K562 (cell line): ENCODE measurements around the gene ENOSF1. TPM values are rescaled to one million over a fixed set of nuclear protein-coding genes. Genes with fewer than 3 reads are reported as not detected.

Experiments used
- ATAC-seq: fragments of 200-7000 bp; cut with Tn5 transposase; 3 replicates; pipeline ENCODE4 v1.9.1; 2020; ENCODE audit warnings: moderate library complexity
- BruUV-seq: library from RNA; stranded (reverse); fragments of 400-500 nt; replicated peaks from 2 replicates; lab custom pipeline; 2021; lab: Mats Ljungman, UMichigan
- CTCF ChIA-PET: fragments of 300-600 bp; formaldehyde crosslinking; extraction: SDS; loops from one replicate; lab custom pipeline; 2021; ENCODE audit warnings: low intra/inter-chr PET ratio; lab: Yijun Ruan, JAX
- POLR2A ChIA-PET: fragments of 300-600, 350-650 bp; sonication (Branson Sonifier 250); formaldehyde crosslinking; extraction: SDS; loops from one replicate; lab custom pipeline; 2021; ENCODE audit warnings: antibody characterized with exemption, inconsistent platforms; lab: Yijun Ruan, JAX
- DNase-seq, 4 experiments: peaks; one replicate each; pipeline versions ENCODE4 v3.0.0 to v3.0.0-alpha.2; 2011 to 2018; ENCODE audit warnings: low spot score in 3 of 4, mixed read lengths in 3 of 4; ENCODE audit errors: extremely low read depth in 1 of 4
- FAIRE-seq: peaks from 2 replicates; lab custom pipeline; 2011; peaks lifted over from hg19 to GRCh38; lab: Jason Lieb, UNC
- H2AFZ ChIP-seq: 2 replicates; pipeline ENCODE4 v1.6.0; 2011; ENCODE audit warnings: low read depth, low read length, control low read depth, inconsistent platforms
- H3K27ac ChIP-seq: fragments of 200-600 bp; 3 replicates; pipeline ENCODE4 v1.8.0; 2011; ENCODE audit warnings: low read depth, mild to moderate bottlenecking, control low read depth, inconsistent platforms, low read length, moderate library complexity, mixed read lengths; ENCODE audit errors: extremely low read depth
- H3K27me3 ChIP-seq, 2 experiments: fragments of 300-600 bp in 1 of 2; 2 replicates in 1 of 2; 3 replicates in 1 of 2; pipeline versions ENCODE4 v1.6.0 to v1.8.0; 2011; ENCODE audit warnings: inconsistent platforms in 2 of 2, low read length in 2 of 2, mild to moderate bottlenecking in 1 of 2, mixed read lengths in 1 of 2, moderate library complexity in 1 of 2; ENCODE audit not compliant: control insufficient read depth in 2 of 2, insufficient read depth in 2 of 2
- H3K36me3 ChIP-seq: fragments of 300-600 bp; 3 replicates; pipeline ENCODE4 v1.8.0; 2011; ENCODE audit warnings: mild to moderate bottlenecking, low read length, inconsistent platforms; ENCODE audit not compliant: control insufficient read depth, insufficient read depth
- H3K4me1 ChIP-seq, 2 experiments: fragments of 200-600 bp in 1 of 2; replicated peaks in 1 of 2; 2 replicates in 1 of 2; 3 replicates in 1 of 2; pipeline versions ENCODE4 v1.5.1 to v1.8.0; 2011; ENCODE audit warnings: inconsistent platforms in 2 of 2, low read length in 2 of 2, mild to moderate bottlenecking in 1 of 2, mixed read lengths in 1 of 2, moderate library complexity in 1 of 2; ENCODE audit not compliant: control insufficient read depth in 2 of 2, insufficient read depth in 2 of 2
- H3K4me2 ChIP-seq: 2 replicates; pipeline ENCODE4 v1.6.1; 2011; ENCODE audit warnings: low read length, control low read depth, inconsistent platforms, mixed read lengths; ENCODE audit not compliant: insufficient read depth
- H3K4me3 ChIP-seq: fragments of 200-600 bp; sonication (generic), shearing (Covaris generic); 2 replicates; pipeline ENCODE4 v1.5.1; 2016; ENCODE audit warnings: control low read depth, inconsistent platforms
- H3K79me2 ChIP-seq: fragments of 200-600 bp; 3 replicates; pipeline ENCODE4 v1.8.0; 2011; ENCODE audit warnings: low read length, inconsistent platforms; ENCODE audit not compliant: control insufficient read depth, insufficient read depth
- H3K9ac ChIP-seq, 2 experiments: 2 replicates each; pipeline versions ENCODE4 v1.6.0 to v1.6.1; 2011; ENCODE audit warnings: low read depth in 2 of 2, low read length in 2 of 2, control low read depth in 1 of 2, inconsistent platforms in 1 of 2, mild to moderate bottlenecking in 1 of 2, mixed read lengths in 1 of 2; ENCODE audit not compliant: insufficient read depth in 1 of 2
- H3K9me1 ChIP-seq: one replicate; pipeline ENCODE4 v1.6.0; 2011; ENCODE audit warnings: inconsistent platforms, mild to moderate bottlenecking, low read length, moderate library complexity; ENCODE audit not compliant: control insufficient read depth, insufficient read depth
- H3K9me3 ChIP-seq: replicated peaks from 2 replicates; pipeline ENCODE4 v1.5.1; 2011; ENCODE audit warnings: low read depth, low read length, inconsistent platforms; ENCODE audit not compliant: control insufficient read depth, insufficient read depth
- H4K20me1 ChIP-seq: replicated peaks from 2 replicates; pipeline ENCODE4 v1.6.1; 2011; ENCODE audit warnings: low read length, inconsistent platforms, mixed read lengths; ENCODE audit not compliant: control insufficient read depth, insufficient read depth
- ARID2 ChIP-seq: fragments of 450-650 bp; IDR thresholded peaks from 2 replicates; pipeline ENCODE4 v1.6.1; 2017; ENCODE audit warnings: antibody characterized with exemption, mild to moderate bottlenecking
- BCOR ChIP-seq: fragments of 450-650 bp; IDR thresholded peaks from 2 replicates; pipeline ENCODE4 v1.6.1; 2016
- CC2D1A ChIP-seq: fragments of 450-650 bp; IDR thresholded peaks from 2 replicates; pipeline ENCODE4 v1.6.1; 2017; ENCODE audit warnings: mild to moderate bottlenecking
- KDM2B ChIP-seq: fragments of 250-450 bp; sonication (Bioruptor Pico); IDR thresholded peaks from 2 replicates; pipeline ENCODE4 v1.8.0; 2021; ENCODE audit warnings: mild to moderate bottlenecking, moderate library complexity
- L3MBTL2 ChIP-seq: fragments of 450-650 bp; IDR thresholded peaks from 2 replicates; pipeline ENCODE4 v1.6.1; 2016; ENCODE audit warnings: mild to moderate bottlenecking, moderate library complexity
- NEUROD1 ChIP-seq: fragments of 150-350 bp; IDR thresholded peaks from 2 replicates; pipeline ENCODE4 v1.6.1; 2014; ENCODE audit warnings: borderline replicate concordance, low read length, low read depth; ENCODE audit not compliant: partially characterized antibody
- WGBS: fragments of 100-300 bp; shearing (Covaris generic); methylation state at CpG from one replicate; pipeline ENCODE4 v1.1.6; 2016; ENCODE audit warnings: low coverage, mixed read lengths; ENCODE audit not compliant: insufficient coverage; ENCODE audit errors: missing lambda C conversion rate; 5-methylcytosine and 5-hydroxymethylcytosine counted together
- in situ Hi-C: fragments of 300-500 bp; cut with MboI; formaldehyde crosslinking; loops from 4 replicates; pipeline ENCODE4 v1.15.0; 2018; ENCODE audit warnings: inconsistent platforms, mixed read lengths
- intact Hi-C: fragments of 100-400 bp; cut with micrococcal nuclease; formaldehyde crosslinking; loops from 2 replicates; pipeline ENCODE4 v1.14.2; 2022
- polyA plus RNA-seq, 8 experiments: library from polyadenylated mRNA; depleted of rRNA in 4 of 8; stranded (reverse) in 5 of 8; unstranded in 3 of 8; fragments of >200 nt; fragmentation: Nextera tagmentation in 2 of 8; fragmentation: Illumina TruSeq in 1 of 8; extraction: Ambion mirVana in 2 of 8; extraction: Trizol in 1 of 8; gene quantifications; 2 replicates each; pipeline versions ENCODE4 v1.2.1 to v1.2.3, GENCODE V29; 2011 to 2014; ENCODE audit warnings: inconsistent platforms in 1 of 8, missing spikeins in 1 of 8
- total RNA-seq, 7 experiments: library from RNA; depleted of rRNA in 6 of 7; stranded (reverse); fragments of >200 nt in 6 of 7; fragmentation: Illumina TruSeq in 2 of 7; extraction: Trizol in 2 of 7; gene quantifications; 2 replicates each; pipeline versions ENCODE4 v1.2.1 to v1.2.3, GENCODE V29; 2011 to 2021; ENCODE audit warnings: low replicate concordance in 1 of 7

Gene ENOSF1
- total and polyA plus RNA-seq, 9 of the 15 experiments (the other 6 are each of a cell fraction or from before 2014, with no cell fraction given), result 15.5 to 66.4 (median 46.5) TPM

- Histone ChIP-seq H3K4me1 (peaks cover 3 to 12% of the 10 kb centered on the region in 2 experiments; a peak in 4 of 5 replicates), H2AFZ (no peak overlapping the region), H3K9me3 (peaks cover 2% of the 10 kb centered on the region; the same call in 1 of the 2 replicates), H3K4me2 (no peak overlapping the region), H3K79me2 (no peaks in the 10 kb centered on the region), H3K9me1 (no peaks in the 10 kb centered on the region), H3K27me3 (peaks cover 0 to 3% of the 10 kb centered on the region in 2 experiments; a peak in 1 of 5 replicates), H3K4me3 (no peak overlapping the region), H3K9ac (no peak overlapping the region), H4K20me1 (no peaks in the 10 kb centered on the region), H3K27ac (no peak overlapping the region), H3K36me3 (no peaks in the 10 kb centered on the region)
- intact Hi-C loops (loop anchor here (10.0 kb wide), 1 partner anchor 118 kb away; no protein-coding TSS in a partner anchor), in situ Hi-C loops (loop anchor here (5.0 kb wide), 1 partner anchor 60 kb away; no protein-coding TSS in a partner anchor)
- TF ChIP-seq ARID2, result no peak
- no peak for TF ChIP-seq KDM2B
- no peak for TF ChIP-seq BCOR
- TF ChIP-seq L3MBTL2, result no peak
- TF ChIP-seq NEUROD1, result no peak
- TF ChIP-seq CC2D1A, result no peak
- DNase-seq (no peak), ATAC-seq (no peak), FAIRE-seq (peak; percentile 11)
- BruUV-seq, result no TSS peak
- ChIA-PET CTCF (interaction anchor here (0.7 kb wide), 1 partner anchor 205 kb away, joined by 3 read pairs; no protein-coding TSS in a partner anchor), POLR2A (interaction anchor here (0.6 to 2.3 kb wide), 6 partner anchors 9 to 298 kb away, joined by 3 to 7 read pairs (median 3); no protein-coding TSS in a partner anchor)
- WGBS, result 2% methylated on average over 2 of the region's 2 CpGs
Observed at GRCh38 chr18:627231-627630, 85.2 kb downstream of the ENOSF1 start.
